ENCODE data around the gene NDFIP1. TPM values are rescaled to one million over a fixed set of nuclear protein-coding genes. Genes with fewer than 3 reads are reported as not detected.
"Not testable (repeated sequence)": the region's sequence is repeated elsewhere in the genome, so short reads cannot be mapped to it uniquely, and the experiment has no call there.

NDFIP1 gene
- total RNA-seq, 4 donors from 2014 or later = 30.5 to 112 (median 93.0) TPM

- no peaks in the 10 kb centered on the region for H3K27me3 ChIP-seq
- peaks cover 0 to 15% (median 1%) of the 10 kb centered on the region in 4 donors for H3K4me1 ChIP-seq
- no peaks in the 10 kb centered on the region for H3K36me3 ChIP-seq
- H3K9me3 ChIP-seq = no peaks in the 10 kb centered on the region
- TF ChIP-seq POLR2A (IDR thresholded peaks at IDR 0.05) (no peak), CTCF (IDR thresholded peaks at IDR 0.05) (no peak)
- H3K4me3 ChIP-seq = no peak overlapping the region
- no peak for DNase-seq
- H3K27ac ChIP-seq = no peak overlapping the region
Observed at GRCh38 chr5:142186857-142187594, 78.4 kb downstream of the NDFIP1 start.

GRCh38 chr5:142188691-142189090, 80.1 kb downstream of the NDFIP1 start:
- not testable (repeated sequence) for DNase-seq, H3K36me3 ChIP-seq, H3K4me3 ChIP-seq, H3K27ac ChIP-seq, H3K27me3 ChIP-seq, H3K9me3 ChIP-seq
- H3K4me1 ChIP-seq = peaks cover 0 to 13% (median 1%) of the 10 kb centered on the region in 4 donors

- Histone ChIP-seq H3K4me3 (no peak overlapping the region), H3K9me3 (no peaks in the 10 kb centered on the region), H3K27me3 (no peaks in the 10 kb centered on the region), H3K4me1 (peaks cover 0 to 13% (median 1%) of the 10 kb centered on the region in 4 donors), H3K27ac (no peak overlapping the region), H3K36me3 (no peaks in the 10 kb centered on the region)
- no peak for DNase-seq
- TF ChIP-seq CTCF (IDR thresholded peaks at IDR 0.05) (no peak), POLR2A (IDR thresholded peaks at IDR 0.05) (no peak)
Observed at GRCh38 chr5:142189813-142190212, 81.2 kb downstream of the NDFIP1 start.

- TF ChIP-seq POLR2A (IDR thresholded peaks at IDR 0.05) = no peak
- TF ChIP-seq CTCF (IDR thresholded peaks at IDR 0.05) = no peak
- peak overlapping the region in 1 of 4 donors; percentile 10 for H3K27ac ChIP-seq
- no peak overlapping the region for H3K4me3 ChIP-seq
- no peaks in the 10 kb centered on the region for H3K27me3 ChIP-seq
- DNase-seq = no peak
- H3K4me1 ChIP-seq = peaks cover 0 to 5% (median 1%) of the 10 kb centered on the region in 4 donors
- H3K9me3 ChIP-seq = no peaks in the 10 kb centered on the region
- H3K36me3 ChIP-seq = no peaks in the 10 kb centered on the region
Observed at GRCh38 chr5:142191776-142192175, 83.2 kb downstream of the NDFIP1 start.

- TF ChIP-seq CTCF (IDR thresholded peaks at IDR 0.05) (no peak), POLR2A (IDR thresholded peaks at IDR 0.05) (no peak)
- Histone ChIP-seq H3K4me1 (no peaks in the 10 kb centered on the region), H3K4me3 (no peak overlapping the region), H3K27ac (no peak overlapping the region), H3K36me3 (no peaks in the 10 kb centered on the region), H3K27me3 (no peaks in the 10 kb centered on the region), H3K9me3 (no peaks in the 10 kb centered on the region)
- no peak for DNase-seq
Observed at GRCh38 chr5:142192286-142193113, 83.9 kb downstream of the NDFIP1 start.

- no peak for DNase-seq
- no peak overlapping the region for H3K4me3 ChIP-seq
- no peaks in the 10 kb centered on the region for H3K36me3 ChIP-seq
- H3K27ac ChIP-seq = no peak overlapping the region
- no peaks in the 10 kb centered on the region for H3K9me3 ChIP-seq
- TF ChIP-seq POLR2A (IDR thresholded peaks at IDR 0.05) (no peak), CTCF (IDR thresholded peaks at IDR 0.05) (no peak)
- no peaks in the 10 kb centered on the region for H3K27me3 ChIP-seq
- H3K4me1 ChIP-seq = no peaks in the 10 kb centered on the region
Observed at GRCh38 chr5:142193114-142193428, 84.5 kb downstream of the NDFIP1 start.

All from Peyer's patch (tissue), 4 donors.